ENCODE results near the gene KRT33A.

DNA sequence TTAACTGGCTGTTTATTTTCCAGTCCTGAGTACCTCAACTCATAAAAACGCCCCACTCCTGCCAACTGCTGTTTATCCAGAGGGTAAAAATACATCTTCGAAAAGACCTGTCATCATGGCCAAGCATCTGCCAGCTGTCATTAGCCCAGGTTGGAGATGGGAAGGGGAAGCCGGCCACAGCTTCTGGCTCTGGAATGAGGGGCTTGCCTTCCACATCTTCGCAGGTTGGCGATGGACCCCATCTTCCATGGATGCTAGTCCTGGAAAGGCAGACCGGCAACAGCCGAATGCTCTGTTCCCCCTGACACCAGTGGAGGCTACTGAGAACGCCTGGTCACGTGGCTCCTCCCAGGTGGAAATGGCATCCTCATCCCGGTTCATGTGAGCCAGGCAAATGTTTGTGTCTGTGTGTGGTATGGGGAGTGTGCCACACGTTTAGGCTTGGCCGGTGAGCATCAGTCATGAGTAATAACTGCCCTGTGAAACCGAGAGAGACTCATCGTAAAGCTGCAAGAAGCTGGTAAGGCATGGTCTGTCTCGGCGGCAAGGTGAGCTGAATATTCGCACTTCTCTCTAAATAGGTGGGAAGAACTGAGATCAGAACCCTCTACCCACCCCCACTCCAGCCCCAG is 34.7 kb downstream of the KRT33A start:
- TF ChIP-seq CTCF (IDR thresholded peaks at IDR 0.05) (no peak), POLR2AphosphoS5 (IDR thresholded peaks at IDR 0.05) (no peak), POLR2A (IDR thresholded peaks at IDR 0.05) (no peak)

All from gastroesophageal sphincter (tissue), 3 donors.